Ammon's horn (tissue), 1 donor: Measurements from ENCODE around the gene KIFC1.
A peak's percentile ranks its signal among the peaks of the same experiment; 100 is the strongest.

ENCODE experiments used
- DNase-seq: peaks from one replicate; pipeline ENCODE4 v3.0.0-alpha.2; 2016; ENCODE audit warnings: low spot score

The KIFC1 gene

GRCh38 chr6:33426590-33427511 is 35.2 kb downstream of the KIFC1 start:
- peak; percentile 47 for DNase-seq

GRCh38 chr6:33427585-33428223 is 36.1 kb downstream of the KIFC1 start:
- DNase-seq = peak; percentile 65

DNA sequence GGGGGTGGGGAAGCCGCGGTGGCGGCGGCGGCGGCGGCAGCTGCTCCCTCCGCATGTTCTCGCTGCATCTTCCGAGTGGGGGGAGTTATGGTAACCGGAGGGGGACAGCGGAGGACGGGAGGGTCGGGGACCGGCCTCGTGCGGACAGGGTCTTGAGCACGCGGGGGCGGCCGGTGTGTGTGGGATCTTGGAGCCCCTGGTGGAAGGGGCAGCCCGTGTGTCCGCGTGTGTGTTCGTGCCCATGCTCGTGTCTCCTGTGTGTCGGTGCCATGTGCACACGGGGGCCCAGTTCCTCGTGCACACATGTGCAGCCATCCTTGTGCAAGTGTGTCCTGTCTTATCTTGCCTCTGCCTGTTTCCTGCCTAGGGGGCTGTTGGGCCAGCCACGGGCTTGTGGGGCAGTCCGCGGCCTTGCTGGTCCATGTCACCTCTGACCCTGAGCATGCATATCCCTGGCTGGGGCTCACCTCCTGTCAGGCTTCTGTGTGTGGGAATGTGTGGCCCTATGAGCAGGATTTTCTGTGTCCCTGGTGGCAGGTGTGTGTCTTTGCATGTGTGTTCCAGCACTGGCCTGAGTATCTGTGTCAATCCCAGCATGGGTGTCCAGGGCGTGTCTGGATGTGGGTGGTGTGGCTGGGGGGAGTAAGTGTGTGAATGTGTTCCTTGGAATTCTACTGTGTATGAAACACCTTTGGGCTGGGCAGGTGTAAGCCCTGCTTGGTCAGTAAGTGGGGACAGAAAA is 36.8 kb downstream of the KIFC1 start:
- DNase-seq = no peak

GRCh38 chr6:33428966-33429749 is 37.5 kb downstream of the KIFC1 start:
- DNase-seq = no peak

- DNase-seq = no peak
These were observed 38.1 kb downstream of the KIFC1 start for GRCh38 chr6:33429750-33430052.

- no peak for DNase-seq
These were observed 38.7 kb downstream of the KIFC1 start for GRCh38 chr6:33430334-33430733.

DNA sequence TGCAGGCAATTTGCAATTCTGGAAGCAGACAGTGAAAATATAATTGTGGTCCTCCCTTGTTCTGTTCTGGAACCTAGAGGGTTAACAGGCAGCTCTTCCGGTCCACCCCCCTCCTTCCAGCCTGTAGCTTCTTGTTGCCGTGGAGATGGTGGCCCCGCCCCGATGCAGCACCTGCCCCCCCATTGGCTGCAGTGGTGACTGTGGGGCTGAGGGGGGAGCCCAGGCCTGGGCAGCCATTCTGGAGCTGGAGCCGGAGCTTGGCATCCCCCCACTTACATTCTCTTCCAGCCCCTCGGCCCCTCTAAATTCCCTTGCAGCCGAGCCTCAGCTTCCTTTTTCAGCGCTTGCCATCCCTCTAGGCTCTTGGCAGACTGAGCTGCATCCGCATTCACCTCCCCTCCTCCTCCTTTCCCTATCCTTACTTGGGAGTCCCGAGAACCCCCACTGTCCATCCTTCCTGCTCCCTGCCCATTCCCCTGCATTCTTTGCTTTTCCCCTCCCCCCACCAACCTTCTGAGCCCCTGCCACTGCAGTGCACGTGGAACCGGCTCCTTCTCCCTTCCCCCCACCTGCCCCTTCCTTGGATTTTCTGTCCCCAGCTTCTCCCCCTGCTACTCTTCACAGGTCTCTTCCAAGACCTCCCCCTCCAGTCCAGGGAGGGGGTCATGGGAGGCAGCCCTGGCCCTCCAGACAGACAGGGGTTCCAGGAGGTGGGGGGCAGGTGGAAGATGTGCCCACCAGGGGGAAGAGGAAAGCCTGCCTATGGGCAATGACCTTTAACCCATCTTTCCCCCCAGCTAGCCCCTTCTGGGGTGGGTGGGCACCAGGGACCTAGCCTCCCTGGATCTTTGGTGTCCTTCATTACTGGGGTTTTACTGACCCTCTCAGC is 39.6 kb downstream of the KIFC1 start:
- peak; percentile 95 for DNase-seq

- DNase-seq = no peak
These were observed 40.4 kb downstream of the KIFC1 start for GRCh38 chr6:33431880-33432541.

DNA sequence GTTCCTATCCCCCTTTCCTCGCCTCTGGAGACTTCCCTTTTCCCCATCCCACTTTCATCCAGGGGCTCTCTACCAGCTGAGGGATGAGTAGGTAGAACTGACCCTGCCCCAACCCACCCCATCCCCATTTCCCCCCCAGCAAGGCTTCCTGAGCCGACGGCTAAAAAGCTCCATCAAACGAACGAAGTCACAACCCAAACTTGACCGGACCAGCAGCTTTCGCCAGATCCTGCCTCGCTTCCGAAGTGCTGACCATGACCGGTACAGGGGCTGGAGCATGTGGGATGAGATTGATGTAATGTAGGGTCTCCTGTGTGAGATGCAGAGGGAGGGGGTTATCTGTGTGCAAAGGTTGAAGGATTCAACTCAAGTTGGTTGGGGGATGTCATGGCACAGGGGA is 40.9 kb downstream of the KIFC1 start:
- no peak for DNase-seq

DNA sequence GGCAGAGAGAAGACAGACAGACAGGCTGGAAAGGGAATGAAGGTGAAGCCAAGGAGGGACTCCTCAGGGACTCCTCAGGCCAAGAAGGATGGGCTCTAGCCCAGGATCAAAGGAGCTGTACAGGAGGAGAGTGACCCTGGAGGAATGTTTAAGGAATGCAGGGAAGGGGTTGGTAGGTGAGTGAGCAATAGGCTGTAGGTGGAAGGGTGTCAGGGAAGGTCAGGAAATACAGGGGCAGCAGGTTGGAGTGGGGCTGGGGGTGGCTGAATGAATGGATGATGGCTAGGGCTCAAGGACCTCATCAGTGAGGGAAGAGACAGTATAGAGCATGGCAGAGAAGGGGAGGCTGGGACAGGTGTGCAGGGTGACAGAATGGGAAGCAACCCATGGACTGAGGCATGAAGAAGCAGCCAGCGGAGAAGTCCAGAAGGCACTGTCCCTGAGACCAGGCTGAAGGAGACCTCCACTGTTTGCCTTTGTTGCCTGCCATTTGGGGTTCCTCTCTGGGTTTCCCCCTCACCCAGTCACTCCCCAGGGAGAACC is 41.4 kb downstream of the KIFC1 start:
- DNase-seq = no peak

GRCh38 chr6:33433544-33434191 is 42.0 kb downstream of the KIFC1 start:
- DNase-seq = no peak

GRCh38 chr6:33434961-33435360 is 43.3 kb downstream of the KIFC1 start:
- DNase-seq = no peak

GRCh38 chr6:33437666-33438065 is 46.0 kb downstream of the KIFC1 start:
- DNase-seq = no peak

DNA sequence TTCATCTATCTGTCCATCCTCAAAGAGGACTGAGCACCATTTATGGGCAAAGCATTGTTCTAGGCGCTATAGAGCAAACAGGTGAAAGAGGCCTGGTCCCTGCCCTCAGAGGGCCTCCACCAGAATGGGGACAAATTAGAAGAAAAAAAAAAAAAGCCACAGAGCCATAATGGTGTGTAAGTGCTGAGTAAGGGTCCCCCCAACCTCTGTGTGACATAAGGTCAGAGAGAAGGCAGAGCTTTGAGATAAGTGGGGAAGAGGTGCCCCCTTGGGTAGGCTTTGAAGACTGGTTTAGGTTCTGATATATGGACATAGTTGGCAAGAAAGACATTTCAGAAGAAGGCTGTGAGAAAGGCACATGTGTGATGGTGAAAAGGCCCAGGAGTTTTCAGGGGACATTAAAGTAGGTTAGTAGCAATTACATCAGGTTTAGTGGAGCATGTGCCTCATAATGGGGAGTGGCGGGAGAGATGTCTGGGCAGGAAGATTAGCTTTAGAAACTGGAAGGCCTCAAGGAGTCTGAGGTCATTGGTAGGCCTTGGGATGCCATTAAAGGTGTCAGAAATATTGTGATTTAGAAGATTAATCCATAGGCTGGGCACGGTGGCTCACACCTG is 47.5 kb downstream of the KIFC1 start:
- no peak for DNase-seq

DNA sequence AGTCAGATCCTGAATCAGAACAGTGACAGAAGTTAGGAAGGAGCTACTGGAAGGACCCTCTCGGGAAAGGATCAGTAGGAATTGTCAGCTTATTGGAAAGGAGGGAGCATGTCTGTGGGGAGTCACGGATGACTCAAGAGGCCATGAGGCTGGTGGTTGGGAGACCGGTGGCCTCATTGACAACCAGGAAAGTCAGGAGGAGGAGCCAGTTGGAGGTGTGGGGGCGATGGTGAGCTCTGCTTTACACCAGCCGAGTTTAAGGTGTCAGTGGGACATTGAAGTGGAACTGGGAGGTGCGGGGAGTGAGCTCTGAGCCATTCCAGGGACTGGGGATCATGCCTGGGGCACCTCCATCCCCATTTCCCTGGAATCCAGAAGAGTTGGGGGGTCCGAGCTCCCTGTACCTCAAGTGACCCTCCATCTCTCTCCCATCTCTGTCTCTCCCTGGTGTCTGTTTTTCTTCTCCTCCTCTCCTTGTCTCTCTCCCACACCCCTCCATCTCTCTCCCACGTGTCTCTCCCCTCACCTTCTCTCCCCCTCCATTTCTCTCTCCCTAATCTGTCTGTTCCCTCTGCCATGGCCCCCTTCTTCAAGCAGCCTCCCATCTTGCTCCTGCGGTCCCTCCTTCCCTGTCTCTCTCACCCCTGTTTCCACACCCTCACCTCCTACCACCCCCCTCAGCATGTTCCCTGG is 48.5 kb downstream of the KIFC1 start:
- no peak for DNase-seq

GRCh38 chr6:33440649-33441309 is 49.2 kb downstream of the KIFC1 start:
- no peak for DNase-seq

- DNase-seq = no peak
These were observed 49.8 kb downstream of the KIFC1 start for GRCh38 chr6:33441457-33441856.

DNA sequence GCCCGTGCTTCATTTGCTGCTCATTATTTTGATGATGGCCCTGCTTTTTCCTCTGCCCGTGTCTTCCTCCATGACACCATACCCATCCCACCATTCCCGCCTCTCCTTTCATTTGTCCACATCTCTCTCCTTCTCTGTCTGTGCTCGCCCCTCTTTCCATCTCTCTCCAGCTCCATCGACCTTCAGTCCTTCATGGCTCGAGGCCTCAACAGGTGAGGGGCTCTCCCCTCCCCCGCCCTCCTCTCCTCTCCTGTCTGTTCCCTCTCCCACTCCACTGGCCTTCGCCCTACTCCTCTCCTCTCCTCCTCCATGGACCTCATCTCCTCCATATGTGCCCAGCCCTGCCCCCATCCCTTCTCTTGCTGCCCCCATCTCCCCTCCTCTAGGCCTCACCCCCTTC is 50.7 kb downstream of the KIFC1 start:
- no peak for DNase-seq
